GM18519 (cell line): ENCODE data around the gene PRAMEF13.
"Not testable (repeated sequence)": the region's sequence is repeated elsewhere in the genome, so short reads cannot be mapped to it uniquely, and the experiment has no call there.

Experiments used
- ATAC-seq: cut with Tn5 transposase; IDR thresholded peaks from one replicate; pipeline ENCODE4 v1.9.1; 2021; ENCODE audit warnings: mild to moderate bottlenecking, moderate library complexity; ENCODE audit not compliant: unreplicated experiment, low FRiP score

PRAMEF13 gene, protein sequence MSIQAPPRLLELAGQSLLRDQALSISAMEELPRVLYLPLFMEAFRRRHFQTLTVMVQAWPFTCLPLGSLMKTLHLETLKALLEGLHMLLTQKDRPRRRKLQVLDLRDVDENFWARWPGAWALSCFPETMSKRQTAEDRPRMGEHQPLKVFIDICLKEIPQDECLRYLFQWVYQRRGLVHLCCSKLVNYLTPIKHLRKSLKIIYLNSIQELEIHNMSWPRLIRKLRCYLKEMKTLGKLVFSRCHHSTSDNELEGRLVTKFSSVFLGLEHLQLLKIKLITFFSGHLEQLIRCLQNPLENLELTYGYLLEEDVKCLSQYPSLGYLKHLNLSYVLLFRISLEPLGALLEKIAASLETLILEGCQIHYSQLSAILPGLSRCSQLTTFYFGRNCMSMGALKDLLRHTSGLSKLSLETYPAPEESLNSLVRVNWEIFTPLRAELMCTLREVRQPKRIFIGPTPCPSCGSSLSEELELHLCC

DNA sequence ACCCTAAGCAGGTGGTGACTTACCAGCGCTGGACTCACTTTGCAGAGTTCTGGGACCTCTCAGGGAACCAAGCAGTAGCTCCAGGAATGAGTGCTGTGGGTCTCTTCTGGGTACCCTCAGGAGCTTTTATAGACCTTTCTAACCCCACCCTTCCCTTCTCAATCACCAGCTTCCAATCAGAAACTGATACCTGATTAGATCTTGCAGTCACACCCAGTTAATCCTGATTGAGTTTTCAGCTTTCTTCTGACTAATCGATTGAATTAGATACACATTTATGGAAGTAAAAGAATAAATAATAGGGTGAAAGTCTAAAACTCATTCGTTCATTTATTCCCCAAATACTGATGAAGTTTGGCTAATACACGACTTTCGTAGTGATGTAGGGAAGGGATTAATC is at the start of gene PRAMEF13:
PRAMEF13 (minus strand) TSS at position 101 of the 400 bp plus-strand sequence. CDS start 1,820 bp downstream, outside the sequence.
- ATAC-seq, result not testable (repeated sequence)

DNA sequence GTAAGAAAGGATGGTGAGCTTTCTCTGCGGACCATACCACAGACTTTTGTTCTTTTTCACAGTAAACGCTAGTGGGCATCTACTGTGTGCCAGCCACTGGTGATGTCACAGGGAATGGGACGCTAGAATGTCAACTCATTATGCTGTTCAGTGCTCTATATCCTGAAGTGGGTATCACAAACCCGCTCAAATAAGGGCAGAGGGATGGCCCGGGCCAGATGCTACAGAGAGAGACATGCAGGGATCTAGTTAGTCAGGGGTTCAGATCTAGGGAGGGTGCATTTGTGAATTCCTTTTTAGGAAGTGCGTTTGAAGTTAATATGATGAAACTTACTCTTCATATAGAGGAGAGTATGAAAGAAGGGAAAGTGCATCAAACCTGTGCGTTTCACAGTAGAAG is 45.9 kb upstream of the PRAMEF13 start:
- ATAC-seq, result not testable (repeated sequence)

- ATAC-seq, result not testable (repeated sequence)
These were observed 45.3 kb upstream of the PRAMEF13 start for GRCh38 chr1:13246554-13246871.

DNA sequence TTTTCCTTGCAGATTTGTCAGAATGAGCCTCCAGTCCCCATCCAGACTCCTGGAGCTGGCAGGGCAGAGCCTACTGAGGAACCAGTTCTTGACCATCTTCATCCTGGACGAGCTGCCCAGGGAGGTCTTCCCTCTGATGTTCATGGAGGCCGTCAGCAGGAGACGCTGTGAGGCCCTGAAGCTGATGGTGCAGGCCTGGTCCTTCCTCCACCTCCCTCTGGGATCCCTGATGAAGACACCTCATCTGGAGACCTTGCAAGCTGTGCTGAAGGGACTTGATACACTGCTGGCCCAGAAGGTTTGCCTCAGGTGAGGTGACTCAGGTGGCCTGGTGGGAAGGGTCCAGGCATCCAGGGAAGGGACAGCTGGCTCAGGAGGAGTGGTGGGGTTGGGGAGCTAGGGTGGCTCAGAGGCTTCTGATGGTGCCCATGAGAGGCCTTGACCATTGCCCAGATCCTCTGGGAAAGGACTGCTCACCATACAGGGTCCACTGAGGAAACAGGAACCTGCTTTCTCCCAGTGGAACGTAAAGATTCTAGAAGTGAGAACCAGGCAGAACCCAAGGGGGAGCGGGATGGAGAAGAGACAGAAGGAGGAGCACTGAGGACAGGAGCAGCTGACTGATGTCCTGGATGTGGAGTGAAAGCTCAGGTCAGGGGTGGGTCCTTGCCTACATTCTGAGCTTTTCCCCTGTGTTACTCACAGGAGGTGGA is 44.8 kb upstream of the PRAMEF13 start:
- not testable (repeated sequence) for ATAC-seq

- ATAC-seq, result not testable (repeated sequence)
These were observed 42.5 kb upstream of the PRAMEF13 start for GRCh38 chr1:13243536-13244263.

- ATAC-seq, result not testable (repeated sequence)
These were observed 38.4 kb upstream of the PRAMEF13 start for GRCh38 chr1:13239633-13240032.

DNA sequence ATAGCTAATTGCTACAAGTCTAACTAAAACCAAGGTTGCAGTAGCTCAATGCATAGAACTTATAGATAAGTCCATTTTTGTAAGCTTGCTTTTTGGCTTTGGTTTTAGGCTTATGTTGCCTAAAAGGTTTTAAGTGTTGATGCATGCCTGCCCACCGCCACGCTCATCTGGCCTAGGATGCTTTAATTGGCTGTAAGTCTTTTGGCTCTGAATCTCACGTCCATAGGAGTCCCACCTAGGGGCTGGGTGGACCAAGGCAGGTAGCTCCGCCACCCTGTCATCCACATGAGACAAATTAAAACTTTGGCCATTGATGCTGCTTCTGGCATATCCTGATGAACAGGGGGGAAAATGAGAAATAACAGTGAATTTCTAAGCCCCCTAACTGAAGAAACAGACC is 36.4 kb upstream of the PRAMEF13 start:
- not testable (repeated sequence) for ATAC-seq

DNA sequence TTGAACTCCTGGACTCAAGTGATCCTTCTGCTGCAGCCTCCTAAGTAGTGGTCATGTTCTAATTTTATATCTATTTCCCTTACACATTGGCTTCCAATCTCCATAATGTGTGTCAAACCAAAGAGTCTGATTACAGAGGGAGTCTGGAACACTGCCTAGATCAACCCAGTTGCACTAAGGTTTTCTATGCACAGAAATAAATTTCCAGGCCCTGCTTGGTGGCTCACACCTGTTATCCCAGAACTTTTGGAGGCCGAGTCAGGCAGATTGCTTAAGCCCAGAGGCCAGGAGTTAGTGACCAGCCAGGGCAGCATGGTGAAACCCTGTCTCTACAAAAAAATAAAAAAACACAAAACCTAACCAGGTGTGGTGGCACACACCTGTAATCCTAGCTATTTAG is 32.8 kb upstream of the PRAMEF13 start:
- ATAC-seq, result not testable (repeated sequence)

DNA sequence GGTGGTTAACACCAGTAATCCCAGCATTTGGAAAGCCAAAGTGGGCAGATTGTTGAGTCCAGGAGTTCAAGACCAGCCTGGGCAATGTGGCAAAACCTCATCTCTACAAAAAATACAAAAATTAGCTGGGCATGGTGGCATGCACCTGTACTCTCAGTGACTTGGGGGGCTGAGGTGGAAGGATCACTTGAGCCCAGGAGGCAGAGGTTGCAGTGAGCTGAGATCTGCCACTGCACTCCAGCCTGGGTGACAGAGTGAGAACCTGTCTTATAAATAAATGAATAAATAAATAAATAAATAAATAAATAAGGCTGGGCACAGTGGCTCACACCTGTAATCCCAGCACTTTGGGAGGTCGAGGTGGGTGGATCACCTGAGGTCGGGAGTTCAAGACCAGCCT is 30.8 kb upstream of the PRAMEF13 start:
- ATAC-seq, result not testable (repeated sequence)

DNA sequence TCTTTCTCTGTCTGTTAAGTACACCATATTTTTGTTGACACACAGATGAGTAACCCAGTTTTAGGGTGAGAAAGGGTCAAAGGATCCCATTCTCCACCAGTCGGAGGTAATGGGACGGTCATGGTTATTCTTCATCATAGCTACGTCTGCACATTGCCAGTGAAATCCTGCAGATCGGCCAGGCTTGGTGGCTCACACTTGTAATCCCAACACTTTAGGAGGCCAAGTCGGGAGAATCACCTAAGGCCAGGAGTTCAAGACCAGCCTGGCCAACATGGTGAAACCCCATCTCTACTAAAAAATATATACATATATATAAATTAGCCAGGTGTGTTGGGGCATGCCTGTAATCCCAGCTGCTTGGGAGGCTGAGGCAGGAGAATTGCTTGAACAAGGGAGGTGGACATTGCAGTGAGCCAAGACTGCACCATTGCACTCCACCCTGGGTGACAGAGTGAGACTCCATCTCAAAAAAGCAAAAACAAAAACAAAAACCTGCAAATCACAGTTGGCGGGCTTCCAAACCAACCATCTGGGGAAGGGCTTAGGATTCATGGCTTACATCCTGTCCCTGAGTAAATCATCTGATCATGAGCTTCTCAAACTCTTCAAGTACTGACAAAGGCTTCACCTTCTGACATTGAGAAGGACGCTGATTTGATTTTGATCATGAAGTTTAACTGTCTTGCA is 30.0 kb upstream of the PRAMEF13 start:
- not testable (repeated sequence) for ATAC-seq

- not testable (repeated sequence) for ATAC-seq
These were observed 29.4 kb upstream of the PRAMEF13 start for GRCh38 chr1:13230601-13231000.

DNA sequence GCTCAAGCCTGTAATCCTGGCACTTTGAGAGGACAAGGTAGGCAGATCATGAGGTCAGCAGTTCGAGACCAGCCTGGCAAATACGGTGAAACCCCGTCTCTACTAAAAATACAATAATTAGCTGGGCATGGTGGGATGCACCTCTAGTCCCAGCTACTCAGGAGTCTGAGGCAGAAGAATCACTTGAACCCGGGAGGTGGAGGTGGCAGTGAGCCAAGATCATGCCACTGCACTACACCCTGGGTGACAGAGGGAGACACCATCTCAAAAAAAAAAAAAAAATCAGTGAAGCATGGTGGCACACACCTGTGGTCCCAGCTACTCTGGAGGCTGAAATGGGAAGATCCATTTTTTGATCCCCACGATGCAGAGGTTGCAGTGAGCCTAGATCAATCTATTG is 28.9 kb upstream of the PRAMEF13 start:
- ATAC-seq, result not testable (repeated sequence)

DNA sequence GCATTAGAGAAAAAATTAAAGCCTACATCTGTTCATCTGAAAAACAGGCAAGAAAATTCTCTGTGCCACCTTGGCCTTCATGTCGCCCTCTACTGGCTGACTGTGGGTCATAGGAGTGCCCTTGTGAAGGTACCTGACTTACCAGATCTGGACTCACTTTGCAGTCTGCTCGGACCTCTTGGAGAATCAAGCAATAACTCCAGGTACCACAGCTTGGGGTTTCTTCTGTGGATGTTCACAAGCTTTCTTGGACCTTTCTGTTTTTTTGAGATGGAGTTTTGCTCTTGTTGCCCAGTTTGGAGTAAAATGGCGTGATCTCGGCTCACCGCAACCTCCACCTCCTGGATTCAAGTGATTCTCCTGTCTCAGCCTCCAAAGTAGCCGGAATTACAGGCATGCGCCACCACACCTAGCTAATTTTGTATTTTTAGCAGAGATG is 27.2 kb upstream of the PRAMEF13 start:
- ATAC-seq, result no peak

- ATAC-seq, result not testable (repeated sequence)
These were observed 26.3 kb upstream of the PRAMEF13 start for GRCh38 chr1:13227271-13228055.

DNA sequence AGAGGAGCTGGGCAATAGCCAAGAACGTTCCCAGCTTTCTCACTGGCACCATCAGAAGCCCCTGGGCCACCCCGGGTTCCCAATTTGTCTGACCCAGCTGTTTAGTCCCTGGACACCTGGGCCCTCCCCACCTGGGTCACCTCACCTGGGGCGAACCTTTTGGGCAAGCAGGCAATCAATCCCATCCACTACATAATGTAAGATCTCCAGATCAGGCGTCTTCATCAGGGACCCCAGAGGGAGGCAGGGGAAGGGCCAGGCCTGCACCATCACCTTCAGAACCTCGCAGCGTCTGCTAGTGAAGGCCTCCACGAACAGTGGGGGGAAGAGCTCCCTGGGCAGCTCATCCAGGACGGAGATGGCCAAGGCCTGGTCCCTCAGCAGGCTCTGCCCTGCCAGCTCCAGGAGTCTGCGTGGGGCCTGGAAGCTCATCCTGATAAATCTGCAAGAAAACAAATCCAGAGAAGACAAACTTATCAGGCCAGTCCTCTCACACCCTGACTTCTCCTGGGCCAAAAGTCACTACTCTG is 24.5 kb upstream of the PRAMEF13 start, which contains the start of gene PRAMEF18:
PRAMEF18 (minus strand) TSS at position 480 of the 530 bp plus-strand sequence; CDS start at position 432, 48 bp downstream.
- not testable (repeated sequence) for ATAC-seq

DNA sequence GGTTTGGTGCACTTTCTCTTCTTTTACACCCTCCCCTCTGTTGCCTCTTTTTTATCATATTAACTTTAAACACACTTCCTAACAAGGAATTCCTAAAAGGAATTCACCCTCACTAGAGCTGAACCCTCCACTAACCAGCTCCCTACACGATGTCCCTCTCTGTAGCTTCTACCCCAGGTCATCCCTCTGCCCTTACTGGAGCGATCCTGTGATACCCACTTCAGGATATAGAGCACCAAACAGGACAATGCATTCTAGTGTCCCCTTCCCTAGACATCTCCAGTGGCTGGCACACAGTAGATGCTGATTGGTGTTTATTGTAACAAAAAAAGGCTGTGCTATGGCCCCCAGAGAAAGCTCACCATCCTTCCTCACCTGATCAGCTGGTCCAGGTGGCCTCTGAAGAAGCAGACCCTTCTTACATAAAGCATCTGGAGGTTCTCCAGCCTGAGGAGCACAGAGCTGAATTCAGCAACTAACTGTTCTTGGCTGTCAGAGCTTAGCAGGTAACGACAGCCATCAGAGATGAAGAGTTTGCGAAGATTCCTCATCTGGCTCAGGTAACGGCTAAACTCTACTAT is 23.4 kb upstream of the PRAMEF13 start:
- ATAC-seq, result no peak

DNA sequence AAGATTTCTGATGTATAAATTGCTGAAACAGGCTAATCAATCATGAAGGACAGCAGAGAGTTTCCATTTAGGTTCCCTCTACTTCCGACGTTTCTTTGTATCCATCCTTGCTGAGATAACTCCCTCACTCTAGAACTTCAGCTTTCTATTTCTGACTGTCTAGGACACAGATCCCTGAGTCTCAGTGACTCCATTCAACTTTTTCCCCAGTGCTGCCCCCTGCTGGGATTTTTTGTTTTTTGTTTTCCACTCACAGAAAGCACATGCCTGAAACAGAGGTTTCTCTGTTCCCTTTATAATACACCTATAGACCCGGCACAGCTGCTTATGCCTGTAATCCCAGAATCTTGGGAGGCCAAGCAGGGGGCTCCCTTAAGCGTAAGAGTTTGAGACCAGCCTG is 21.6 kb upstream of the PRAMEF13 start:
- not testable (repeated sequence) for ATAC-seq

DNA sequence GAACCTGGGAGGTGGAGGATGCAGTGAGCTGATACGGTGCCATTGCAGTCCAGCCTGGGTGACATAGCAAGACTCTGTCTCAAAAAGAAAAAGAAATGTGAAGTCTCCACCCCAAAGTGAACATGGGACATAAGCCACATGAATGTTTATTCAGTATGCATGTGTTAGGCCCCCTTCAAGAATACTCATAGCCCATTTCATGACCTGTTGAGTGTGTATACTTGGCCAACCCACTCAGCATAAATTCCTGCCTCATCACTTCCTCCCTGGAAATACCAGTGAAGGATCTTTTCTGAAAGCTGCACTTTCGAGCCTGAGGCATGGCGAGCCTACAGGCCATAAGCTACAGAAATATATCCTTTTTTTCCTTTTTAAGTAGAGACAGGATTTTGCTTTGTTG is 18.0 kb upstream of the PRAMEF13 start:
- not testable (repeated sequence) for ATAC-seq

DNA sequence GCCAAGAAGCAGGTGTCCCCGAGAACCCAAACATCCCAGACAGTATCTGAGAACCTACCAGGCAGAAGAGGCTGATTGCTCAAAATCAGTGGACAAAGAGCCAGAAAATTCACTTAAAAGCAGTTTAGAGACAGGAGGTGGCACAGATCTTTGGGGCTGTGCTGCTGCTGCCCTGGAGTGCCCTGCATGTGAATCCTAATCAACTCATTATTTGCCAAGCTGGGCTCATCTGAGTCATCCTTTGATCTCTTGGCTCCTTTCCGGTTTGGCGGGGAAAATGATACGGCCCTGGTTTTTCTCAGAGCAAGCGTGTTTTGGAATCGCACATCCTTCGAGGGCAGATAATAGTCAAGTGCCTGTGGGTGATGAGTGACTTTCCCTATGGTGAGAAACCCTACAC is 15.4 kb upstream of the PRAMEF13 start:
- ATAC-seq, result not testable (repeated sequence)
